GM18505 (cell line): ENCODE measurements around the gene LRP5.

Source experiments
- ATAC-seq: cut with Tn5 transposase; IDR thresholded peaks from one replicate; pipeline ENCODE4 v1.9.1; 2021; ENCODE audit not compliant: unreplicated experiment
- POLR2A ChIP-seq: IDR thresholded peaks from 4 replicates; pipeline ENCODE4 v1.6.1; 2011; ENCODE audit warnings: borderline replicate concordance; ENCODE audit not compliant: insufficient read depth, insufficient read length; ENCODE audit errors: extremely low read depth

Gene LRP5

DNA sequence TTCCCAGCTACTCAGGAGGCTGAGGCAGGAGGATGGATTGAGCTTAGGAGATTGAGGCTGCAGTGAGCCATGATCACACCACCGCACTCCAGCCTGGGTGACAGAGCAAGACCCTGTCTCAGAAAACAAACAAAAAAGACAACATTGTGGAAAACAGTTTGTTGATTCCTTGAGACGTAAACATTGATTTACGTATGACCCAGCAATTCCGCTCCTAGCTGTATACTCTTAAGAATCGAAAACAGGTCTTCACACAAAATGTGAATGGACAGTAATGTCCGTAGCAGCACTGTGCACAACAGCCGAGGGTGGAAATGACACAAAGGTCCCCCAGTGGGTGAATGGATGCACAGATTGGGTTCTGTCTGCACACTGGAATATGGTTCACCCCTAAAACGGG is 49.3 kb downstream of the LRP5 start:
- TF ChIP-seq POLR2A: no peak
- ATAC-seq: no peak

DNA sequence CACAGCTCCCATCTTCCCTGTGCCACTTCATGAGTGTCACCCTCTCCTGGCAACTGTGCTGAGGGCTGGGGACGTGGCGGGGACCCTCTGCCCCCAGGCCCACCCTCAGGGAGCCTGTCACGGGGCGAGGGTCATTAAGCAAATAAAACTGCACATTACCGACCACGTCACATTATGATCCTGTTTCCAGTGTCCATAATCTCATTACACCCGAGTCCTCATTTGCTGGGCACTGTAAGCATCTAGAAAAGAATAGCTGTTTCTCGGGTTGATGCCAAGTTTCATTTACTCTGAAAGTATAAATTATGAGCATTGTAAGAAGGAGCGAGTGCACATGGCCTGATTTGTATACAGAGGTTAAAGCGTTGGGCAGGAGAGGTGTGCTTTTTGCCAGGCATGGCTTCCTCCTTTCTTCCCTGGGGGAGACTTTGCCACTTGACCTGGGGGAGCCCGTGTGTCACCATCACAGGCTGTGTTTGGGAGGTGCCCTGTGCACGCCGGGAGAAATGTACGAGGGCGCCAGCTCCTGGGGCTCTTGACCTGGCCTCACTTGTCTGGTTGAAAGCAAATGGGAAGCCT is 50.5 kb downstream of the LRP5 start:
- TF ChIP-seq POLR2A: no peak
- no peak for ATAC-seq

DNA sequence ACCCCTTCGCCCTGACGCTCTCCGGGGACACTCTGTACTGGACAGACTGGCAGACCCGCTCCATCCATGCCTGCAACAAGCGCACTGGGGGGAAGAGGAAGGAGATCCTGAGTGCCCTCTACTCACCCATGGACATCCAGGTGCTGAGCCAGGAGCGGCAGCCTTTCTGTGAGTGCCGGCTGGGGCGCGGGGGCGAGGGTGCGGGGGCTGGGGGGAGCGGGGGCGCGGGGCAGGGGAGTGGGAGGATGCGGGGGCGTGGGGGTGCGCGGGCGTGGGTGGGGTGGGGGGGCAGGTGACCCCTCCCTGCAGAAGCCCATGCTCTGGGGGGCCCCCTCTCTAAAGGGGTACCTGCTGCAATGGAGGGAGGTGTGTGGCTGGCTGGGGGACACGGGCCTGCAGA is 51.4 kb downstream of the LRP5 start:
- no peak for ATAC-seq
- TF ChIP-seq POLR2A: no peak

DNA sequence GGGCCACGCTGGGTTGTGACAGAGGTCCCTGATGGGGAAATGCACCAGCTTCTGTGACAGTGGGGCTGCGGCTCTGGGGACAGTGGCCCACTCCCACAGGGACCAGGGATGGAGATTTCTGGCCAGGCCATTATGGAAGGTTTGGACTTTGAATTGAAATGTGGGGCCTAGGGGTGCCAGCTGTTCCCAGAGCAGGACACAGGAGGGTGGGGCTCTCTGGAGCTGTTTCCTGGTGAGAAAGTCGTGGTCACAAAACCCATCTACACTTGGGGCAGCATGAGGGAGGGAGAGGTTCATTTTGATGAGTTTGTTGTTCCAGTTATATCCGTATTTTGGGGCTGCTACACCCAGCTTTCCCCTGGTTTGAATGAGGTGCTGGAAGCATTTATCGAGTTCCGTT is 52.2 kb downstream of the LRP5 start:
- no peak for ATAC-seq
- no peak for TF ChIP-seq POLR2A

DNA sequence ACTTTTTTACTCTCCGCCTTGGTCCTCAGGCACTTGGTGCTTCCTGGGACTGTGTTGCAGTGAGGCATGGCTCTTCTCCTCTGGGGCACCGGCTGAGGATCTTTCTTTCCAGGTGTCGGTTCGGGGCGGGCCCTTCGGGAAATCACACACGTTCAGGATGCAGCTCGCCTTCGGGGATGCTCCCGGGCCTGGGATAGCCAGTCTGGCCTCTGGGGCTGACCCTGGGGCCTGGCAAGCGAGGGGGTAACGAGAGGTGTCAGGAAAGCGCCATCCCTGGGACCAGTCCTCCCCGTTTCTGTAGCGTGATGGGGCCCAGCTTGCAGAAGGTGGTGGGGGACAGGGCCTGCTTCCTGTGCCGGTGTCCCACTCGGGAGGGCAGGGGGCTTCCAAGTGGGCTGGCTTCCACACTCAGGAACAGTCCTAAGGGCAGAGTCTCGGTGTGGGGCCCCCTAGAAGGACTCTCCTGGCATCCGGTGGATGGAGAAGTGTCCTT is 53.6 kb downstream of the LRP5 start:
- no peak for ATAC-seq
- TF ChIP-seq POLR2A: no peak

DNA sequence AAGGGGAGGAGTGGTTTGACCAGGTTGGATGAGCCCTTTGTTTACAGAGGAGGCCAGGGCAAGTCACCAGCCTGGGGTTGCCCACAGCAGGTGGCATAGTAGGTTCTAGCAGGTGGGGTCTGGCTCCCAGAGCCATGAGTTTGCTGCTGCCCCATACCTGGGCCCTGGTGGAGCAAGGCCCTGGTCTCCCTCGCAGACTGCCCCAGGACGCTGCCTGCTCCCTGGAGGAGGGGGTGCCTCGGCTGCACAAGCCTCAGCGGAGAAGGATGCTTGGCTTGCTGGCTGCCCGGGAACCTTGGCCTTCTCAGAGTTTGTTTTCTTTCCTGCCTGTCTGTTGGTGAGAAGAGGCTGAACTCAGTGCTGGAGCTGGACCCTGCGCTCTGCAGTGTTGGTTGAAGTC is 54.9 kb downstream of the LRP5 start:
- TF ChIP-seq POLR2A: no peak
- no peak for ATAC-seq

DNA sequence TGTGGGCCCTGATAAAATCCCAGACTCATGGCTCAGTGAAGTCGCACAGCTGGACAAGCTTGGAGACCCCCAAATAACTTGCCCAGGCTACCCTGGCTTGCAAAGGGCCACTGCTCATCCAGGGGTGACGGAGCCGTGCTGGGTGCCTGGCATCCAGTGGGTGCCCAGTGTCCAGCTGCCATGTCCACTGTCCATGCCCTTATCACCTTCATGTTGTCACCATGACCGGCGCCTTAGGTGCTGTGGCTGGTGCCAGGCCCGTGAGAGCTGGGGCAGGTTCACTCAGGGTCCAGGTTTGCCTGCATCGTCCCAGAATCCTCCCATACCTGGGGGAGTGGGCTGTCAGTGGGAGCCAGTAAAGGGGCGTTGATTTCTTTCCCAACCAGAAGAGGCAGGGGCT is 57.4 kb downstream of the LRP5 start:
- TF ChIP-seq POLR2A: no peak
- ATAC-seq: no peak

DNA sequence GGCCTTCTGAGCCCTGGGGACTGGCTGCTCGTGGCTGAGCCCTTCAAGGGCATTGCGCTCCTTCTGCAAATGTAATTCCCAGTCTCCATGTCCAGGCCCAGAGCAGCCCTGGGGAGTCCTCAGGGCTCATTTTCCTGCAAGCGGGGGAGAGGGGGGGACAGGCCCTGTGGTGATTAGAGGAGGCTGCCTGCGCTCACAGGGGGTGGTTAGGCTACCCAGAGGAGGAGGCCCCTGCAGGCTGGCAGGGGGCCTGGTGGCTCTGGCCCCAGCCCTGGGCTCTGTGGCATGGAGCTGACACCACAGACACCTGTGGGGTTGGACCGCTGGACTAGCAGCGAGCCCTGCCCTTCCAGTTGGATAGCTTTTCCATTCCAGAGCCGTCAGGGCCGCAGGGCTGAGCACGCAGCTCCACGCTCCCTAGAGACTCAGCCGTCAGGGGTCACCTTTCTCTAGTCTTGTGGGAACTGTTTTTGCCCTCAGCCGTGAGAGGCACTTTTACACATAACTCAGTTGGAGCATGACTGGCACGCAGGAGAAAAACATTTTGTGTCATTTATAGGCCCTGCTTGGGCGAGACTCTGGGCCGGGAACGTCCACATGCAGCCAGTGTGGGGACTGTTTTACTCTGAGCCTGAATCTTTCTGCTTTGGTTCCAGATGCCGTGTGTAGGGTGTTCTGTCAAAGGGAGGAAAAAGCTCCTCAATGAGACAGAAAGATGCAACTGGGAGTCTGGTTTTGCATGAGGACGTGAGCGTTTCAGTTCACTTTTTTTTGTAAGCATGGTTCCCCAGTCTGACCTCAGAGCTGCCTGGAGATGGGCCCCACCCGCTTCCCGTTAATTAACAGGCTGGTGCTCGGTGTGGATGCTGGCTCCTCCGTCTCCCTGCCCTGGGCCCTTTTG is 58.1 kb downstream of the LRP5 start:
- peak; percentile 61 for ATAC-seq
- peak; percentile 60 for TF ChIP-seq POLR2A

DNA sequence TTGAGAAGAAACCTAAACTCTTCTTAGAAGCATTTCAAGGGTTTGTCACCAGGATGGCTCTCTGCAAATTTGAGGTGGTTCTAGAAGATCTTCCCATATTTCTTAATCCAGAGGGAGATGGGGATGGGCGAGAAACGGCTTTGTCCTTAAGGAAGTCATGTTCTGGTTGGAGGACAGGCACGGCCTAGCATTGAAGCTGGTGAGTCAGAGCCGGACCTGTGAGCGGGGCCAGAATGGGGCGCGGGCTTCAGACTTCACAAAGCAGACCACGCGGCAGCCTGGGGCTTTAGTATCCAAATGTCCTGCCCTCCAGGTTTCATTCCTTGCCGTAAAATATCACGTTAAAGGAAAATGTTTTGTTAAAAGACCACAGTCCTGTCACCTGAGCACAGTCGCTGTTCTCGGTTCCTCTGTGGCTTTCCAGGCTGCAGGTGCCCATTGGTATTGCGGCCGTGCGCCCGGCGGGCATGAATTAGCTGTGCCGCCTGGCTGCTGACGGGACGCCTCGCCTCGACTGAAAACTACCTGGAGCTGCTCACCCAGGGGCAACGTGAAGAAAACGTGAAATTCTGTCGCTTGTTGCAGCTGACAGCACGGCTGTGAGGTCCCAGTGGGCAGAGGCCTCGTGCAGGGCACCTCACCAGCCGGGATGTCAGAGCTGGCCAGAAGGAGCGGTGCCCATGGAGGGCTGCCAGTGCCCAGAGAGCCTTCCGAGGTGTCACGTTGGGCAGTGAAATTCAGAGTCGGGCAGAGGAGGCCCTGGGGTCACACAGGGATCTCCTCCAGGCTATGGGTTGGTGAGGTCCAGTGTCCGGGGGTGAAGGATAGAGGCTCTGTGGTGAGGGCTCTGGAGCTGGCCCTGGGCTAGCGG is 59.0 kb downstream of the LRP5 start:
- no peak for ATAC-seq
- TF ChIP-seq POLR2A: no peak

DNA sequence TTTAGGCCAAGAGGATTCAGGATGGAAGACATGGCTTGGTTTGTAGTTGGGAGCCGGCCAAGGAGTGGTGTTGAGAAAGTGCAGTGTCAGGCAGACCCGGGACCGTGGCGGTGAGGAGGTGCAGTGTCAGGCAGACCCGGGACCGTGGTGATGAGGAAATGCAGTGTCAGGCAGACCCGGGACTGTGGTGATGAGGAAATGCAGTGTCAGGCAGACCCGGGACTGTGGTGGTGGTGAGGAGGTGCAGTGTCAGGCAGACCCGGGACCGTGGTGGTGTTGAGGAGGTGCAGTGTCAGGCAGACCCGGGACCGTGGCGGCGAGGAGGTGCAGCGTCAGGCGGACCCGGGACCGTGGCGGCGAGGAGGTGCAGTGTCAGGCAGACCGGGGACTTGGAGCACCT is 59.7 kb downstream of the LRP5 start:
- no peak for ATAC-seq
- no peak for TF ChIP-seq POLR2A

DNA sequence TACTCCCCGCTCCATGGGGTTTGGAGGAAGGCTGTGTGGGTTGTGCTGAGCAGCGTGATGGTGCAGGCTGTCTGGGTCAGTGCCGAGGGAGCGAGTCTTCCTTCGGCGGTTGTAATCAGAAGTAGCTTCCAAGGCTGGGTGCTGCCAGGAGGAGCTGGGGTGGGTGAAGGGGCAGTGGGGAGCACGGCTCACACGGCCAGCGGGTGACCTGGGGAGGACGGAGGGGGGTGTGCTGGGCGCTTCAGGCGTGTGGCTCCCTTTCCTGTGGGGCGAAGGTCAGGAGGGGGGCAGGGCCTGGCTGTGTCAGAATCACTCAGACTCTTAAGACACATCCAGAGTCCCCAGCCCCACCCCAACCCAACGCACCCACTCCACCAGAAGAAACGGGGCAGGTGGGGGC is 60.2 kb downstream of the LRP5 start:
- no peak for TF ChIP-seq POLR2A

DNA sequence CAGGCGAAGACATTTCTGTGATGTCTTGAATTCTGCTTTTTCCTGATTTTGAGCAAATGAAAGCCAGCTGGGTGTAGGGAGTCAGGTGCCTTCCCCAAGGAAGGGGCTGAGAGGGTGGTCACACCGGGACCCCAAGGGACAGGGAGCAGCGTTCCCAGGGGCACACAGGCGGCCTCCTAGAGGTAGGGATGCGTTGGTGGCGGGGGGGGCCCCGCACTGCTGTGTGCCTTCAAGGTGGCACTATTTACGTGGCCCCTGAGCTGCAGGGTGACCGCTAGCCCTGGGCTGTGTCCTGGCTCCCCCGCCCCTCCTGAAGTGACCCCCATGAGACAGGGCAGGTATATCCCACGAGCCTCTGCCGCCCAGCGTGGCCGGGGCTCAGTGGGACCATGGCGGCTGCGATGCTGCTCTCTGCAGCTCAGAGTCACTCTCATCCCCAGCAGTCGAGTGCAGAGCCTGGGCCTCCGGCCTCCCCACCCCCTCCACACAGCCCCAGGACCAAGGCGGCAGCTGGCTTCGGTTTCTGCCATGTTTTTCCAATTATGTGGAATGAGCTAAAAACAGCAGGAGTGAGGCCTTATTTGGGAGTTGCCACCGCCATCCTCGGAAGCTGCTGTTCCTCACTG is 60.9 kb downstream of the LRP5 start:
- ATAC-seq: no peak
- no peak for TF ChIP-seq POLR2A

More for the DNA sequence above, 60.2 kb downstream of the LRP5 start:
- ATAC-seq: no peak

DNA sequence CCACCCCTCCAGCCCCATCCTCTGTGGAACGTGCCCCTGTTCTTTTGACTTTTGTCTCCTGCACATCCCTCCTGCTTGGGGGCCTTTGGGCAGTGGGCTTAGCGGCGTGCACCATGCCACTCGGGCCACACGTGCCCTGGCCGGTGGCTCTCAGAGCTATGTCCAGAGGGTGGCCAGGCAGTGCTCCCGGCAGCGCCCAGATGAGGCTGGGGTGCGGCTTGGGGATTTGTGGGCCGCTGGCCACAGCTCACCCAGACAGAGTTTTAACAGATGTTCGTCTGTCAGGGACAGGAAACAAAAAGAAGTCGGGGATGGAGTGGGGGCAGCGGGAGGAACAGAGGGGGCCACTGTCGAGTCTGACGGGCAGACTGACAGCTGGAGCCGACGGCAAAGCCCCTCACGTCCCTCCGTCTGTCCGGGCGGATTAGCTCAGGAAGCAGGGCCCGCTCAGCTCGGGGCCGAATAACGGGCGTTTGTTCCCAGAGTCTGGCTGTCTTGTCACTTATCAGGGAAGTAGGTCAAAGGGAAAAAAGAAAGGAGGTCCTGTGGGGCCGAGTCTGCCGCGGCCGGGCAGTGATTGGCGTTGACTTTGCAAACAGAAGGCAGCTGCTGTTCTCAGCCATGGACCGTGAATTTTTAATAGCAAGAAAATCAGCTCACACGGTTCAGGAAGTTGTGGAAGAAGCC is 61.6 kb downstream of the LRP5 start:
- no peak for ATAC-seq
- TF ChIP-seq POLR2A: no peak

DNA sequence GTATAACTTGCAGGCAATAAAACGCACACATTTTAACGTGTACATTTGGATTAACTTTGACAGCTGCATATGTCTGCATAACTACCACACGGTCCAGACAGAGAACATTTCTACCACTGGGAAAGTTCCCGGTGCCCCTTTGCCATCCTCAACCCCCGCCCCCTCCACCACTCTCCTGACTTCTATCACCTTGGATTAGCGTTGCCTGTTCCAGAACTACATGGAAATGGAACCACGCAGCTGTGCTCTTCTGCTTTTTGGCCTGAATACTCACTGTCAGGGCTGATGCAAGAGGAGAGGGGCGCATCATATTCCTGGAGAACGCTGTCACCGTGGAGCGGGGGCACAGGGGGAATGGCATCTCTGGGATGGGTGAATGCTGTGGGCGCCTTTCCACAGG is 62.1 kb downstream of the LRP5 start:
- ATAC-seq: no peak
- TF ChIP-seq POLR2A: no peak
